Activated CD4-positive, alpha-beta T cell treated with anti-CD3 and anti-CD28 coated beads for 24 hours (primary cell): Measurements from ENCODE around the gene LTA4H.
"Not testable (repeated sequence)": the region's sequence is repeated elsewhere in the genome, so short reads cannot be mapped to it uniquely, and the experiment has no call there.

Source experiments
- DNase-seq, 2 donors: peaks; one replicate each; pipeline ENCODE4 v3.0.0-alpha.2; 2020; ENCODE audit warnings: low read depth in 2 of 2

The LTA4H gene

GRCh38 chr12:95990136-95990535 lies 45.3 kb downstream of the LTA4H start:
- no peak for DNase-seq

DNA sequence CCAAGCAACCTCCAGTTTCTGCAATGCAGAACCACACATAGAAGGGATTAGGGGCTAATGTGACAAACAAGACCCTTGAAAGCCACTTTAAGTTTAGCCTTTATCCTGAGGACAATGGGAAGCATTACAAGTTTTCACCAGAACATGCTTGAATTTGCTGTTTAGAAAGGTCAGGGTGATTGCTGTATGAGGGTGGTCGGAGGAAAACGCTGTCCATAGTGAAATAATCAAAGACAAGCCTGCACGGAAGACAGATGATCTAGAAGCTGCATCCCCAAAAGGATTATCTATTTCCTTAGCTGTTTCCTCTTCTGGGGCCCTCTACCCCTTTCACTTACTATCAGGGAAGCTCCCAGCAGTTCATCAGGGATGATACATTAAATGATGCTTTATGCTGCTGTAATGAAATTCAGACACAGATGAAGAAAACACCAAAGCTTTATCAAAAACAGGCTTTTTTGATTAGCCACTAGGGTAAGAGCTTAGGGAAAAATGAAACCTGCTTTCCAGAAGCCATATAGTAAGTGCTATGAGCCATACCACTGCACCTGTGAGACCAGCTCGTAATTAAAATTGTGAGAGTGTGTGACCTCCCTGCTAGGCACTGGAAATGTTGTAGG lies 45.8 kb downstream of the LTA4H start:
- no peak for DNase-seq

DNA sequence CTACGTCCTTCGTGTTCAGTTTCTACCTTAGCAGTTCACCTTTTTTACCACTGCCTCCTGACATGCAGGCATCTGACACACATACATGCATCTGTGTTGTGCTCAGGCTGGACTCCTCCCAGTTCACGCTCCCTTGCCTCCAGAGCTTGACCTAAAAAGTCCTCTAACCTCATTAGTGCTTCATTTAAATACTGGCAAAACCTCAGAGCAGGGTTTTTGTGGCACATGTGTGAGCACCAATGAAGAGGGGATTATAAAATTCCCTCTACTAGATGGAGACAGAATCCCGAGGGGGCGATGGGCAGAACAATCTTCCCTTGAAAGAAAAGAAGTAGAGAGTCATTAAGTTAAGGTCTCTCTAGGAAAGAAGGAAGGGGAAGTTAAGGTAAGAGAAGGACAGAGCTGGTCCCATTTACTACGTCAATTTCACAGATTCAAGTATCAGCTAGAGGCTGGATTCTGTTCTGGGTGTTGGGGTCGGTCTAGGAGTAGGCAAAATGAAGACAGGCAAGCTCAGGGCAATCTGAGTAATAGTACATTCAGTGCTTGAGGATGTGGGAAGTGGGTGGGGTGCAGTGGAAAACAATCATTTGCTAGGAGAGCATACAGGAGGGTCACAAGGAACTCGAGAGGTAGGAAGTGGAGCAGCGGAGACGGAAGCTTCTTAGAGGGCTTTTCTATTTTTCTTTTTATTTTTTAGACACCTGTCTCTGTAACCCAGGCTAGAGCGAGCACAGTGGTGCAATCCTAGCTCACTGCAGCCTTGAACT lies 46.7 kb downstream of the LTA4H start:
- DNase-seq = no peak

DNA sequence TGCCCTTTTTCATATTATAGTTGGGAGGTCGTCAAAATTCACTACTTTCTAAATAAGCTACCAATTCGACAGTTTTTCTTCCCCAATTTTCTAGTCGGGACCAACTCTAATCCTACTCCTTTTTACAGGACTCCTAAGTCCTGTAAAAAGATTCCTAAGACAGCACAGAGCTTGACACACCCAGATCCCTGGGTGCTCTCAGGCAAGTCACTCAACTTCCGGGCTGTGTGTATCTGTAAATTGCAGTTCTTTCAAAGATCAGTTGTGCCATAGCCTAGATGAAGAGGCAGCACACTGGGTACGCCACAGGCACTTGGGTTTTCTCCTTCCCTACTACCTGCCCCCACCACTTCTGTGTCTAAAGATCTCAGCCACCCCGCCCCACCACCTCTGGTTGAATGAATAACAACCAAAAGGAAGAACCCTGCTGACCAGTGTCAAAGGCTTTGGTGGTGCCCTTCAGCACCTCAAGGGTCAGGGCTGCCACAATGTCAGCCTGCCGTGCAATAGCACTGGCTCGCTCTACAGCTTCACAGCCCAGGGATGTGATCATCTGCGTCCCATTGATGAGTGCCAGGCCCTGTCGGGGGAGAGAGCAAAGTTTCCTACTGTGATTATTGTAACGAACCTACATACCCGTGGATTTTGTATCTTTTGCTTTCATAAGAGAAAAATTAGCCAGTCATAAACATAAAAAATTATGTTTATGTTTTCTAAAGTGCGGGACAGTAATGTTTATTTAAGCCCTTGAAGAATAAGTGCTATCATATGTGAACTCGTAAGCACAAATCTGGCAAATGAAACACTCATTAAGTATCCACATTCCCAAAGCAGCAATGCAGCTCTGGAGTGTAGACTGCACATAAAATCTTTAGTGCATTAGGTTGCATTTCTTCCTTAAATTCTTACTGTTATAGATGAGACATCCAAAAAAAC lies 48.5 kb downstream of the LTA4H start:
- DNase-seq = no peak

- no peak for DNase-seq
Observed at GRCh38 chr12:95984682-95985081, 50.7 kb downstream of the LTA4H start.

- DNase-seq = no peak
Observed at GRCh38 chr12:95982602-95983001, 52.8 kb downstream of the LTA4H start.

DNA sequence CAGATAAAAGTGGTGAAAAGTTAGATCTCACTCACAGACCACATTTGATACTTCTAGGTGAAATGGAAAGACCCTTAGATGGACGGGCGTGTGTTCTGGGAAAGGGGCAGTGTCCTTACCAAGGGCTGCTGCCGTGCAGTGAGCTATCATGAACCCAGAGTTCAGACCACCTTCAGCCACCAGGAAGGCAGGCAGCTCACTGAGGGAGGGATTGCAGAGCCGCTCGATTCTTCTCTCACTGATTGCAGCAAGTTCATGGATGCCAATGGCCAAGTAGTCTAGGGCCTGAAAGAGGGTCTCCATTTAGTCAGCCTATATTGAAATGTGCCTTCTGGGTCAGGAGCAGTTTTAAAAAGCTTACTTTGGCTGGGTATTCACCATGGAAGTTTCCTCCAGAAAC lies 55.0 kb downstream of the LTA4H start:
- no peak for DNase-seq

DNA sequence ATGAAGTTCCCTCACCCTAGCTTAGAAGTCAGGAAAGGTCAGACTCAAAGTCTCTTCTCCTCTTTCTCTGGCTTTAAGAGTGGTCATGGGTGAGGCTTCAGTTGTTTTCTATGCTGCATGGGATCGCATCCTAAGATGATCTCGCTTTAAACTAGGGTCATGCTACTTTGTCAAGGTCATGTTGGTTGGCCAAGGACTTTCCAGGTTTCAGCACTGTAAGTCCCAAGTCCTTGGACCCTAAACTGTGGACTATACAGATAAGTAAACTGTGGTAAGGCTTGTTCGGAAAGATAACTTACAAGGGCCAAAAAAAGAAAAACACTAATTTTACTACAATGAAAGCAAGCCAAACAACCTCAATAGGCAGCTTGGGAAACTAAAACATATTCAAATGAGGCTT lies 56.6 kb downstream of the LTA4H start:
- DNase-seq = no peak

DNA sequence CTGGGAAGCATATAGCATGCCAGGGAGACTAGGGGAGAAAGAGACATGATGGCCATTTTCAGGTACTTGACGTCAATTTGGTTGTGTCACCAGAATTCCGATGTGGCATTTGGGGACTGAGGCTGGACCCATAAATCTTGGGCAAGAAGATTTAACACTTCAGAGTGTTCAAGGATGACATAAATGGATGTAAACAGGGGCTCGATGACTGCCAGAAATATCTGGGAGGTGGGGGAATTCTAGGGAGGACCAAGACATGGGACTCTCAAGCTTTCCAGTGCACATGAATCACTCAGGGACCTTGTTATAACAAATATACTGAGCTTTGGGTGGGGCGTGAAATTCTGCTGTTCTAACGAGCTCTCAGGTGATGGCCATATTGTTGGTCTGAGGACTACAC lies 57.0 kb downstream of the LTA4H start:
- DNase-seq = no peak

GRCh38 chr12:95977764-95978305 lies 57.6 kb downstream of the LTA4H start:
- DNase-seq = no peak

GRCh38 chr12:95976416-95976832 lies 59.0 kb downstream of the LTA4H start:
- DNase-seq = no peak

DNA sequence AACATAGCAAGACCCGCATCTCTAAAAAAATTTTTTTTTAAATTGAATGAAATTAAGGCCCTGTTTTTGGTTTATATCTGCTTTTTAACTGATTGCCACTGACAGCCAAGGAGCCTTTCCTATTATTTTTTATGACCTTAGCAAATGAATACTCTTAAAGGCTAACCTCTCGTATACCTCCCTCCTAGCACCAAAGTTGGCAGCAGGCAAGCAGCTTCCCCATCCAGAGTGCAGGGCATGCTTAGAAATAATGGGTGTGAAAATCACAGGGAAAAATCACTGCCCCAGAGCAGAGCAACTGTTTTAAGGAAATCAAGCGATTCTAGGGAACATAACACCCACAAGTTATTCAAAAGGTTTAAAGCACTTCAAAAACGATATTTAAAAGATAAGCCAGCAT lies 59.9 kb downstream of the LTA4H start:
- no peak for DNase-seq

DNA sequence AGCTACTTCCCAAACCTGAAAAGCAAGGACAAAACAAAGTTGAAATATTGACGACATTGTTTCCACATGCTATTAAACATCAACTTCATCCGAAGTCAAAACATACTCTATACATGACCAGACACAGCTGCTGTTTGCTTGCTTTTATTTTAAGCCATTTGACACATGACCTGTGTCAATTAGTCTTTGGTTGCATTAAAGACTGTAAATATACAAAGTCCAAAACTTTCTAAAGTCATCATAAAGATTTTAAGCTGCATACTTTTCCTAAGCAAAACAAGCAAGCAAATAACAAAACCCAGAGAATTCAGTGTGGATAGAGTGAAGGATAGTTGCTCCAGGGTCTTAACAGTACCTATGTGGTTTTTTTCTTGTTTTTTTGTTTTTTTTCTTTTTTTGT lies 61.0 kb downstream of the LTA4H start:
- DNase-seq = no peak

GRCh38 chr12:95972832-95973456 lies 62.4 kb downstream of the LTA4H start:
- no peak for DNase-seq

DNA sequence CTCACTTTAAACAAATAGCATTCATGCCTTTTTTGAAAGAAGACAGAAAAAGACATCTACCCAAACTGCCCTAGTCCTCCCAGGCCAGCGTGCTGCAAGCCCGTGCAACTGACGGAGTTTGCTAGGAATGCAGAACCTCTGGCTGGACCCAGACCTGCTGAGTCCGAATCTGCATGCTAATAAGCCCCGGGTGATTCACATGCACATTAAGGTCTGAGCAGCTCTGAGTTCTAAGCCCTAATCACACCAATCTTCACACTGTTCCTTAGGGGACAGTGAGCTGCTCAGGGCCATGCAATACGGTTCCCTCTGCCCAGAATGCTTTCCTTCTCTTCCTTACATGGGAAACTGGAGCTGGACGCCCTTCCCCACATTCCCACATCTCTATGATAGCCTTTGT lies 64.5 kb downstream of the LTA4H start:
- DNase-seq = no peak

DNA sequence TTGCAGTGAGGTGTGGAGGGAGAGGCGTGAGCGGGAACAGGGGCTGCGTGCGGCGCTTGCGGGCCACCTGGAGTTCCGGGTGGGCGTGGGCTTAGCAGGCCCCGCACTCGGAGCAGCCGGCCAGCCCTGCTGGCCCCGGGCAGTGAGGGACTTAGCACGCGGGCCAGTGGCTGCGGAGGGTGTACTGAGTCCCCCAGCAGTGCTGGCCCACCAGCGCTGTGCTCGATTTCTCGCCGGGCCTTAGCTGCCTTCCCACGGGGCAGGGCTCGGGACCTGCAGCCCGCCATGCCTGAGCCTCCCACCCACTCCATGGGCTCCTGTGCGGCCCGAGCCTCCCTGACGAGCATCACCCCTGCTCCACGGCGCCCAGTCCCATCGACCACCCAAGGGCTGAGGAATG lies 66.3 kb downstream of the LTA4H start:
- not testable (repeated sequence) for DNase-seq

DNA sequence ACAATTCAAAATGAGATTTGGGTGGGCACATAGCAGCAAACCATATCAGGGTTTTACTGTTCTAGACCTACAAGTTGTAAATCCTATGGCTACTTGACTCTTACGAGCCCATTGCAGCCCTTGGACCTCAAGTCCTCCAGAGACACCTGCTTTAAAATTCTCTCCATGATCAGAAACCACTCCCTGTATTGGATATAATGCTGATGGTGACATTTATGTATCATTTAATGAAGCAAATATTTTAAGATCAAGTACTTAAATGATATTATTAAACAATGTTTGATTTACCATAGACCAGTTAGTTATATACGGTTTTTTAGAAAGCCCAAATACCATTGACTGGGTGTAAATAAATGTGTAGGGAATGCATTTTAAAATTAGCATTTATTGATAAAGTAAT lies 68.1 kb downstream of the LTA4H start:
- no peak for DNase-seq

- DNase-seq = no peak
Observed at GRCh38 chr12:95966287-95966870, 69.0 kb downstream of the LTA4H start.

GRCh38 chr12:95963096-95963495 lies 72.3 kb downstream of the LTA4H start:
- no peak for DNase-seq

GRCh38 chr12:95962222-95962621 lies 73.2 kb downstream of the LTA4H start:
- DNase-seq = no peak

- DNase-seq = no peak
Observed at GRCh38 chr12:95960241-95960640, 75.1 kb downstream of the LTA4H start.
